Measurements from ENCODE around the gene SLC5A11. TPM values are rescaled to one million over a fixed set of nuclear protein-coding genes. Genes with fewer than 3 reads are reported as not detected.

The SLC5A11 gene
- total RNA-seq, 1 donor from 2014 or later = not detected

GRCh38 chr16:24906199-24906808 lies 60.5 kb downstream of the SLC5A11 start:
- peak; percentile 59 for TF ChIP-seq CTCF (IDR thresholded peaks at IDR 0.05)
- no peak for DNase-seq (ENCODE audit: extremely low spot score, unreplicated experiment)
- Mint-ChIP-seq H3K4me1 (ENCODE audit: unreplicated experiment) (no peaks in the 10 kb centered on the region), H3K9me3 (ENCODE audit: unreplicated experiment) (no peaks in the 10 kb centered on the region), H3K36me3 (ENCODE audit: unreplicated experiment) (no peaks in the 10 kb centered on the region), H3K27ac (ENCODE audit: unreplicated experiment) (no peak overlapping the region), H3K4me3 (ENCODE audit: unreplicated experiment) (no peak overlapping the region), H3K27me3 (ENCODE audit: unreplicated experiment) (peaks cover 5% of the 10 kb centered on the region)

- H3K36me3 Mint-ChIP-seq (ENCODE audit: unreplicated experiment) = no peaks in the 10 kb centered on the region
Observed at GRCh38 chr16:24906901-24907300, 61.1 kb downstream of the SLC5A11 start.

GRCh38 chr16:24908716-24909115 lies 63.0 kb downstream of the SLC5A11 start:
- Mint-ChIP-seq H3K9me3 (ENCODE audit: unreplicated experiment) (no peaks in the 10 kb centered on the region), H3K27me3 (ENCODE audit: unreplicated experiment) (peaks cover 5% of the 10 kb centered on the region), H3K27ac (ENCODE audit: unreplicated experiment) (no peak overlapping the region), H3K4me3 (ENCODE audit: unreplicated experiment) (no peak overlapping the region), H3K4me1 (ENCODE audit: unreplicated experiment) (no peaks in the 10 kb centered on the region), H3K36me3 (ENCODE audit: unreplicated experiment) (no peaks in the 10 kb centered on the region)
- DNase-seq (ENCODE audit: extremely low spot score, unreplicated experiment) = no peak
- no peak for TF ChIP-seq CTCF (IDR thresholded peaks at IDR 0.05)

More at GRCh38 chr16:24906901-24907300, 61.1 kb downstream of the SLC5A11 start:
- Mint-ChIP-seq H3K27me3 (ENCODE audit: unreplicated experiment) (peaks cover 5% of the 10 kb centered on the region), H3K27ac (ENCODE audit: unreplicated experiment) (no peak overlapping the region), H3K9me3 (ENCODE audit: unreplicated experiment) (no peaks in the 10 kb centered on the region), H3K4me1 (ENCODE audit: unreplicated experiment) (no peaks in the 10 kb centered on the region), H3K4me3 (ENCODE audit: unreplicated experiment) (no peak overlapping the region)
- DNase-seq (ENCODE audit: extremely low spot score, unreplicated experiment) = no peak
- TF ChIP-seq CTCF (IDR thresholded peaks at IDR 0.05) = no peak

- H3K4me1 Mint-ChIP-seq (ENCODE audit: unreplicated experiment) = no peaks in the 10 kb centered on the region
- H3K4me3 Mint-ChIP-seq (ENCODE audit: unreplicated experiment) = no peak overlapping the region
- H3K27ac Mint-ChIP-seq (ENCODE audit: unreplicated experiment) = no peak overlapping the region
- H3K27me3 Mint-ChIP-seq (ENCODE audit: unreplicated experiment) = no peaks in the 10 kb centered on the region
- no peaks in the 10 kb centered on the region for H3K9me3 Mint-ChIP-seq (ENCODE audit: unreplicated experiment)
- H3K36me3 Mint-ChIP-seq (ENCODE audit: unreplicated experiment) = no peaks in the 10 kb centered on the region
- no peak for DNase-seq (ENCODE audit: extremely low spot score, unreplicated experiment)
- no peak for TF ChIP-seq CTCF (IDR thresholded peaks at IDR 0.05)
Observed at GRCh38 chr16:24909856-24910255, 64.1 kb downstream of the SLC5A11 start.

GRCh38 chr16:24915019-24915418 lies 69.3 kb downstream of the SLC5A11 start:
- Mint-ChIP-seq H3K27me3 (ENCODE audit: unreplicated experiment) (no peaks in the 10 kb centered on the region), H3K27ac (ENCODE audit: unreplicated experiment) (no peak overlapping the region), H3K36me3 (ENCODE audit: unreplicated experiment) (peaks cover 23% of the 10 kb centered on the region), H3K4me1 (ENCODE audit: unreplicated experiment) (no peaks in the 10 kb centered on the region), H3K4me3 (ENCODE audit: unreplicated experiment) (no peak overlapping the region), H3K9me3 (ENCODE audit: unreplicated experiment) (no peaks in the 10 kb centered on the region)
- no peak for TF ChIP-seq CTCF (IDR thresholded peaks at IDR 0.05)
- no peak for DNase-seq (ENCODE audit: extremely low spot score, unreplicated experiment)

Data from osteocyte (in vitro differentiated cells).